ENCODE results near the gene KBTBD6.
"Not testable (repeated sequence)": the region's sequence is repeated elsewhere in the genome, so short reads cannot be mapped to it uniquely, and the experiment has no call there.

KBTBD6 gene, protein sequence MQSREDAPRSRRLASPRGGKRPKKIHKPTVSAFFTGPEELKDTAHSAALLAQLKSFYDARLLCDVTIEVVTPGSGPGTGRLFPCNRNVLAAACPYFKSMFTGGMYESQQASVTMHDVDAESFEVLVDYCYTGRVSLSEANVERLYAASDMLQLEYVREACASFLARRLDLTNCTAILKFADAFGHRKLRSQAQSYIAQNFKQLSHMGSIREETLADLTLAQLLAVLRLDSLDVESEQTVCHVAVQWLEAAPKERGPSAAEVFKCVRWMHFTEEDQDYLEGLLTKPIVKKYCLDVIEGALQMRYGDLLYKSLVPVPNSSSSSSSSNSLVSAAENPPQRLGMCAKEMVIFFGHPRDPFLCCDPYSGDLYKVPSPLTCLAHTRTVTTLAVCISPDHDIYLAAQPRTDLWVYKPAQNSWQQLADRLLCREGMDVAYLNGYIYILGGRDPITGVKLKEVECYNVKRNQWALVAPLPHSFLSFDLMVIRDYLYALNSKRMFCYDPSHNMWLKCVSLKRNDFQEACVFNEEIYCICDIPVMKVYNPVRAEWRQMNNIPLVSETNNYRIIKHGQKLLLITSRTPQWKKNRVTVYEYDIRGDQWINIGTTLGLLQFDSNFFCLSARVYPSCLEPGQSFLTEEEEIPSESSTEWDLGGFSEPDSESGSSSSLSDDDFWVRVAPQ

GRCh38 chr13:41132512-41133152 lies at the start of gene KBTBD6:
Gene KBTBD6 (minus strand): TSS chr13:41132802. CDS start chr13:41132511, 291 bp downstream.
- peak; percentile 94 for DNase-seq

DNA sequence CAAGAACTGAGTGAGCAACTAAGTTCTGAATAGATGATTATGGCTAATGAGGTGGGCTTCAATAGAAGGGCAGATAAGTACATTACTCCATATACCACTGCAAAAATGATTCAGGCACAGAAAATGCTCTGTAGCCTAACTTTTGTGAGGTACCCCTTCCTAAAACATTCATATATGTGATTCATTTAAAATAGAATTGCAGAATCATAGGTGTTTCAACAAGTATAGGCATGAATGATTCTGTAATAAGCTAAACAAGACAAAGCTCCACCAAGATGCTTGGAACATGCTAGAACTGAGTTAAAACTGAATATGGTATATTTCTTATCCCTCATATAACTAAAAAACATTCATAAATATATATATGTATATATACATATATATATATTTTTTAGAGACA lies 49.6 kb upstream of the KBTBD6 start:
- DNase-seq: no peak

- no peak for DNase-seq
Measured at GRCh38 chr13:41179593-41180250, 47.1 kb upstream of the KBTBD6 start.

GRCh38 chr13:41178040-41178439 lies 45.4 kb upstream of the KBTBD6 start:
- no peak for DNase-seq

DNA sequence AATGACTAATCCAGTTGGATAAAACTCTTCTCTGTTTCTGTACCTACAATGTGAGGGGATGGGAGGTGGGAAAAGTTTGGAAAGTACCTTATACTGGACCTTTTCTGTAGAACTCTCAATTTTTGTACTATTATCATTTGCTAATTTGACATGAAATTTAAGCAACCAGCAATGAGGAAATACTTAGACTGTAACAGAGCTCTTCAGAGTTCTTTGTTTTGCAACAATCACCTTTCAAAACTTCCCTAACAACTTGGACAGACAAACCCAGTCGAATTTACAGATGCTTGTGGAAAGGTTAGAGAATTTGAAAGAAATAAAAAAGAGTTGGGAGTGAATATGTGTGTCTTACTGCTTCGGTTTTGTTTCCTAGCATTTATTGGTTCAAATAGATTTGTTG lies 45.0 kb upstream of the KBTBD6 start:
- no peak for DNase-seq

DNA sequence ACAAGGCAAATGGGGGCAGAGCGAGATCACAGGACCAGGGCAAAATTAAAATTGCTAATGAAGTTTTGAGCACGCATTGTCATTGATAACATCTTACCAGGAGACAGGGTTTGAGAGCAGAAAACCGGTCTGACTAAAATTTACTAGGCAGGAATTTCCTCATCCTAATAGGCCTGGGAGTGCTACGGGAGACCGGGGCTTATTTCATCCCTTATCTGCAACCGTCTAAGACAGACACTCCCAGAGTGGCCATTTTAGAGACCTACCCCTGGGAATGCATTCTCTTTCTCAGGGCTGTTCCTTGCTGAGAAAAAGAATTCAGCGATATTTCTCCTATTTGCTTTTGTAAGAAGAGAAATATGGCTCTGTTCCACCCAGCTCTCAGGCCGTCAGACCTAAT lies 43.0 kb upstream of the KBTBD6 start:
- not testable (repeated sequence) for DNase-seq

DNA sequence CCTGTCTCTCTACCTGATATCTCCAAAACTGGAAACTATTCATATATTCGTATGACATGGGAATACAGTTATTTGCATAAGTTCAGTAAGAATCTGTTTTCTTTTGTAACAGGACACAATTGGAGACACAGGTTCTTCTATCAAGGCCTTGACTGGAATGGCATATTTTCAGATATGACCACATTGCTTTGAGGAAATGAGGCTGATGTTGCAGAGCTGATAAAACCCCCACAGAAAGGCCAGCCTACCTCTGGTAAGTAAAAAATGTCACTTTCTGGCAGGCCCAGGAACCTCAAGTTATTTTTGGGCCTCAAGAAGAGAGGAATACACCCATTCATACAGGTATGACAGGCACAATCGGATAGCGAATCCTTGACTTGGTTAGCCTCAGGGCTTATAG lies 29.5 kb upstream of the KBTBD6 start:
- no peak for DNase-seq

- DNase-seq: no peak
Measured at GRCh38 chr13:41159174-41159573, 26.6 kb upstream of the KBTBD6 start.

DNA sequence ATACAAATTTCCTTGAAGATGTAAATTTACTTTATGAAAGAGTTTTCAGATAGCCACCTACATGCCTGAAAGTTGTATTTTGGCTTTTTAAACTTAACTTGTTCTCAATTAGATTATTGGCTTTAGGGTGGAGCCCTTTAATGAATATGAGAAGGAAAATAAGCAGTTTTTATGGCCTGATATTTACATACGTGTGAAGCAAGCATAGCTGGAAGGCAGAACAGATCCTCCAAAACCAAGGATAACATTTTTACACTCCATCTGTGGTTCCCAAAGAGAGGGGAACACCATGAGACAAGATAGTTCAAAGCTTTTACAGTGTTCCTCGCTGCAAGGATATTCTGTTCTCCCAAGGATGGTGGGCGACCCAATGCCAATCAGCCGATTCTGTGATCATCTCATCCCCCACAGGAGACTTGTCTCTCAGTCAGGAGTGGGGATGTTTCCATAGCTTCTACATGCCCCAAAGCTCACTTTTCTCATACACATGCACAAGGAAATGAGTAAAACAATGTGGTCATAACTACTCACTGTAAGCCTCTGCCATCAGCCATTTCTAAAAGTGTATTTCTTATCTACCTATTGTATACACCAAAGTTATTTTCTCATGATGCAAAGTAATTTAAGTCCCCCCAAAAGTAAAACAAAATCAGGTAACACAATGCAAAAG lies 24.6 kb upstream of the KBTBD6 start:
- DNase-seq: no peak

- no peak for DNase-seq
Measured at GRCh38 chr13:41156620-41157019, 24.0 kb upstream of the KBTBD6 start.

GRCh38 chr13:41154042-41154441 lies 21.4 kb upstream of the KBTBD6 start:
- no peak for DNase-seq

DNA sequence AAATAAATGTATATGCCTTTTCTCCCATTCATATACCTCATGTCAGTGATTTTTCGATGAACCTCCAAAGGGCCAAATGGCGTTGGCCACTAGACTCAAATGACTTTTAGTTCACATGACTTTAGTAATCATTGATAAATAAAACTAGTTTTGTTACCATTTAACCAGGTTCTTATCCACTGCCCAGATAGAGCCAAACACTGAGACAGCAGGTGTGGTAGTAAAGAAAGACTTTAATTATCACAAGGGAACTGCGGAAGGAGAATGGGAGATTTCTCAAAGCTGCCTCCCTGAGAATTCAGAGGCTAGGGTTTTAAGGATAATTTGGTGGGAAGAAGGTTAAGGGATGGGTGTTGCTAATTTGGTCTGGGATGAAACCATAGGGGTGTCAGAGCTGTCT lies 19.4 kb upstream of the KBTBD6 start:
- no peak for DNase-seq

DNA sequence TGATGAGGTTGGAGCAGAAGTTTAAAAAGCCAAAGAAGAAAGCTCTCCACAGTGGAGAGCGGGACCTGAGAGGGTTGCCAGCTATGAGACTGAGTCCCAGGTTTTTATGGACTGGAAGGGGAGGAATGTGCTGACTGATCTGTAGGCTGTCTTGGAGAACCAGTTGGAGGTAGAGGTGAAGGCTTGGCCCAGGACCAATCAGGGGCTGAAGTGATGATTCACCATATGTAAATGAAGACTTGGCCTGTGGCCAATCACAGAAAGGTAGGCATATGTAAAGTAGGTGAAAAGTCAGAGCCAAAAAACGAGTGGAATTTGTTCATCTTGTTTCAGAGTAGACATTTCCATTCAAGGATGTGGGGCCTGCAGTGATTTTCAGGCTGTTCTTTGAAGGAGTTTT lies 17.5 kb upstream of the KBTBD6 start:
- DNase-seq: no peak

GRCh38 chr13:41148419-41149283 lies 16.0 kb upstream of the KBTBD6 start:
- DNase-seq: no peak

- DNase-seq: no peak
Measured at GRCh38 chr13:41145136-41145908, 12.7 kb upstream of the KBTBD6 start.

DNA sequence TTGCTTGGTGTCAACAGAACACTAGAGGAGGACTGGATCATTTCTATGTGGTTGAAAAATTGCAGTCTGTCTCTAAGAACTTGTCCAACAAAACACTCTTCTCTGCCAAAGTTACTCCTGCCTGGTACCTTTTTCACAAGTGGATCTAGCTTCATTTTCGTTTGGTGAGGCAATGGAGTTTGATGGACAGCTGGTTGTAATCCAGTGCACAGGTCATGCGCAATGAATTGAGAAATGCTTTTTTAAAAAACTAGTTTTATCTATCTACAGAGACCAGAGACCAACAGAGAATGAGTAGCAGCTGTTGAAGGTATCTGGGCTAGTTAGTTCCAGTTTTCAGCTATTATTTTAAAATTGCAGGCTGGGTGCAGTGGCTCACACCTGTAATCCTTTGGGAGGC lies 12.0 kb upstream of the KBTBD6 start:
- no peak for DNase-seq

DNA sequence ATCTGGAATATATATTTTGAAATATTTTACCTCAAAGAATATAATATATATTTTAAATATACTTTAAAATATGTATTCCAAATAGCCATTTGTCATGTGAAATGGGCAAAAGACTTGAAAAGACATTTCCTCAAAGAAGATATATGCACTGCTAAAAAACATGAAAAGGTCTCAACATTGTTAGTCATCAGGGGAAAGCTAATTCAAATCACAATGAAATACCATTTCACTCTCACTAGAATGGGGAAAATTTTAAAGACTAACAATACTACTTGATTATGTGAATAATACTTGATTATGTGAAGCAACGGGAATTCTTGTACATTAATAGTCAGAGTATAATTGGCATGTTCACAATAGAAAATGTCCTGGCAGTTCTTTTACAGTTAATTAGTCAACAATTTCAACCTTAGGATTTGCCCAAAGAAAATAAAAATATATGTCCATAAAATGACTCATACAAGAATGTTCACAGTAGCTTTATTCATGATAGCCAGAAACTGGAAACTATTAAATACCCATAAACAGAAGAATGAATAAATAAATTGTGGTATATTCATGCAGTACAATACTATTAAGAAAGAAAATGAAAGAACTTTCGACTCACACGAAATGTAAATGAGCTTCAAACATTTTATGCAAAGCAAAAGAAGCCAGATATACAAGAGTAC lies 6.8 kb upstream of the KBTBD6 start:
- no peak for DNase-seq

DNA sequence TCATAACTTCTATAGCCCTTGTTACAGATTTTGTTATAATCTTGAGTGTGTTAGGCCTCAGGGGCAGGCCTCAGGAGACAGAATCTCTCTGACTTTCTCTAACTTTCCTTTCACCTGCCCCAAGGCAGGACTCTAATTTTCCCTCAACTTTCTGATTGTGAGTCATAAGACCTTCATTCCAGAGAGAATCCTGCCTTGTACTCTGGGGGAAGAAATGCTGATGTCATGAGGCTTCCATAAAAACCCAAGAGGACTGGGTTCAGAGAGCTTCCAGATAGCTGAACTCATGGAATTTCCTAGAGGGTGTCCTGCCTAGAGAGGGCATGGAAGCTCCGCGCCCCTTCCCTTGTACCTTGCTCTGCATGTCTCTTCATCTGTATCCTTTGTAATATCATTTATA lies 5.3 kb upstream of the KBTBD6 start:
- no peak for DNase-seq

- DNase-seq: no peak
Measured at GRCh38 chr13:41137241-41137640, 4.6 kb upstream of the KBTBD6 start.

DNA sequence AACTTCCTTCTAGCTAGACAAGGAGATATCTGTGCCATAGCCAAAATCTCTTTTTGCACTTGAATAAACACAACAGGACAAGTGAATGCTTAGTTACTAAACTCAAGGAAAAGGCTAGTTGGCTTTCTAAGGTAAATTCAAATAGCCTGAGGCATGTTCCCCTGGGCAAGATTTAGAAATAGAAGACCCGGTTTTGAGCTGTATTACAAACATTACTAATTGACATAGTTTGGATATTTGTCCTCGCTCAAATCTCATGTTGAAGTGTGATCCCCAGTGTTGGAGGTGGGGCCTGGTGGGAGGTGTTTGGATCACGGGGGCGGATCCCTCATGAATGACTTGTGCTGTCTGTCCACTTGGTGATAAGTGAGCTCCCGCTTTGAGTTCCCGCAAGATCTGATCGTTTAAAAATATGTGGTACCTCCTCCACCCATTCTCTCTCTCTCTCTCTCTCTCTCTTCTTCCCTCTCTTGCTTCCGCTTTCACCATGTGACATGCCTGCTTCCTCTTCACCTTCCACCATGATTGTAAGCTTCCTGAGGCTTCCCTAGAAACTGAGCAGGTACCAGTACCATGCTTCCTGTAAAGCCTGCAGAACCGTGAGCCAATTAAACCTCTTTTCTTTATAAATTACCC lies 3.9 kb upstream of the KBTBD6 start:
- DNase-seq: no peak
